Natural killer cell (primary cell): ENCODE measurements around the gene KCTD18. TPM values are rescaled to one million over a fixed set of nuclear protein-coding genes. Genes with fewer than 3 reads are reported as not detected.

Experiments used
- ATAC-seq, 3 donors: fragments of 150-1000 bp in 2 of 3; fragments of 200-7000 bp in 1 of 3; cut with Tn5 transposase; 1 replicate in 1 of 3; 2 replicates in 2 of 3; pipeline ENCODE4 v1.10.0; 2021; ENCODE audit warnings: mild to moderate bottlenecking in 2 of 3, moderate library complexity in 2 of 3
- DNase-seq, 2 donors: peaks; one replicate each; pipeline versions ENCODE4 v3.0.0 to v3.0.0-alpha.2; 2013 to 2021; ENCODE audit warnings: mixed read lengths in 1 of 2
- H3K27ac ChIP-seq: one replicate; pipeline ENCODE4 v1.5.1; 2013; ENCODE audit warnings: mild to moderate bottlenecking, low read length
- H3K27me3 ChIP-seq: one replicate; pipeline ENCODE4 v1.6.1; 2013; ENCODE audit warnings: low read length; ENCODE audit not compliant: control insufficient read depth, insufficient read depth
- H3K36me3 ChIP-seq: one replicate; pipeline ENCODE4 v1.6.1; 2013; ENCODE audit warnings: low read length; ENCODE audit not compliant: control insufficient read depth, insufficient read depth
- H3K4me1 ChIP-seq: one replicate; pipeline ENCODE4 v1.6.1; 2013; ENCODE audit warnings: low read length; ENCODE audit not compliant: control insufficient read depth, insufficient read depth
- H3K4me3 ChIP-seq: one replicate; pipeline ENCODE4 v1.5.1; 2013; ENCODE audit warnings: low read length
- H3K9me3 ChIP-seq: one replicate; pipeline ENCODE4 v1.6.1; 2013; ENCODE audit warnings: low read length; ENCODE audit not compliant: control insufficient read depth, insufficient read depth
- H3K27ac Mint-ChIP-seq, 2 donors: one replicate each; pipeline ENCODE4 v1.8.0; 2022; ENCODE audit warnings: mild to moderate bottlenecking in 2 of 2, mixed read lengths in 2 of 2, moderate library complexity in 1 of 2
- H3K27me3 Mint-ChIP-seq, 2 donors: one replicate each; pipeline ENCODE4 v1.8.0; 2022; ENCODE audit warnings: low read depth in 2 of 2, mixed read lengths in 2 of 2
- H3K36me3 Mint-ChIP-seq: one replicate; pipeline ENCODE4 v1.8.0; 2022; ENCODE audit warnings: mixed read lengths
- H3K4me1 Mint-ChIP-seq, 2 donors: one replicate each; pipeline ENCODE4 v1.8.0; 2022; ENCODE audit warnings: mixed read lengths in 2 of 2
- H3K4me3 Mint-ChIP-seq: one replicate; pipeline ENCODE4 v1.8.0; 2022; ENCODE audit warnings: mild to moderate bottlenecking, moderate library complexity, mixed read lengths
- H3K9me3 Mint-ChIP-seq, 2 donors: one replicate each; pipeline ENCODE4 v1.8.0; 2022; ENCODE audit warnings: mixed read lengths in 2 of 2
- CTCF ChIP-seq: fragments of 200-600 bp; IDR thresholded peaks from one replicate; pipeline ENCODE4 v1.8.0; 2022; ENCODE audit warnings: antibody characterized with exemption
- WGBS: methylation state at CpG from one replicate; pipeline ENCODE4 v1.1.7; 2013; ENCODE audit warnings: missing lambda C conversion rate; ENCODE audit not compliant: insufficient coverage; 5-methylcytosine and 5-hydroxymethylcytosine counted together
- intact Hi-C: fragments of 100-400 bp; cut with micrococcal nuclease; formaldehyde crosslinking; loops from one replicate; pipeline ENCODE4 v1.14.2; 2022
- total RNA-seq, 4 donors: library from RNA; stranded (reverse); fragments of 120-200 nt in 1 of 4; gene quantifications; one replicate each; pipeline versions ENCODE4 v1.2.3 to v1.2.4, GENCODE V29; 2013 to 2022

Gene KCTD18
- total RNA-seq, 3 donors from 2014 or later (not counting 1 experiment from before 2014, with no cell fraction given): 16.1 to 21.3 (median 20.9) TPM

- Histone ChIP-seq H3K27ac (no peak overlapping the region), H3K27me3 (no peaks in the 10 kb centered on the region), H3K9me3 (no peaks in the 10 kb centered on the region), H3K4me3 (no peak overlapping the region), H3K4me1 (no peaks in the 10 kb centered on the region), H3K36me3 (peaks cover 43% of the 10 kb centered on the region)
- ATAC-seq (no peak), DNase-seq (no peak)
- Mint-ChIP-seq H3K27me3 (no peaks in the 10 kb centered on the region), H3K4me3 (no peak overlapping the region), H3K27ac (no peak overlapping the region), H3K9me3 (no peaks in the 10 kb centered on the region), H3K36me3 (peaks cover 23% of the 10 kb centered on the region), H3K4me1 (no peaks in the 10 kb centered on the region)
- TF ChIP-seq CTCF: no peak
- intact Hi-C loops: no loop called here
- WGBS: 98% methylated on average over 22 of the region's 22 CpGs
Measured at GRCh38 chr2:200490001-200490400, 19.9 kb downstream of the KCTD18 start.

- Histone ChIP-seq H3K27ac (no peak overlapping the region), H3K4me3 (no peak overlapping the region), H3K27me3 (no peaks in the 10 kb centered on the region), H3K9me3 (no peaks in the 10 kb centered on the region), H3K4me1 (no peaks in the 10 kb centered on the region), H3K36me3 (peaks cover 30% of the 10 kb centered on the region)
- ATAC-seq (no peak), DNase-seq (no peak)
- Mint-ChIP-seq H3K27me3 (no peaks in the 10 kb centered on the region), H3K4me1 (no peaks in the 10 kb centered on the region), H3K9me3 (no peaks in the 10 kb centered on the region), H3K27ac (no peak overlapping the region), H3K36me3 (peaks cover 23% of the 10 kb centered on the region), H3K4me3 (no peak overlapping the region)
- 96% methylated on average over 4 of the region's 4 CpGs for WGBS
- intact Hi-C loops: no loop called here
- TF ChIP-seq CTCF: no peak
Measured at GRCh38 chr2:200488169-200488568, 21.7 kb downstream of the KCTD18 start.

GRCh38 chr2:200486529-200486928, 23.3 kb downstream of the KCTD18 start:
- intact Hi-C loops: no loop called here
- DNase-seq (no peak), ATAC-seq (no peak)
- no peak overlapping the region for H3K4me3 ChIP-seq
- H3K4me1 Mint-ChIP-seq: no peaks in the 10 kb centered on the region
- no peaks in the 10 kb centered on the region for H3K9me3 Mint-ChIP-seq
- no peak for TF ChIP-seq CTCF
- no peaks in the 10 kb centered on the region for H3K27me3 ChIP-seq
- H3K4me3 Mint-ChIP-seq: no peak overlapping the region
- H3K4me1 ChIP-seq: no peaks in the 10 kb centered on the region
- H3K27ac Mint-ChIP-seq: no peak overlapping the region
- H3K27ac ChIP-seq: no peak overlapping the region
- H3K9me3 ChIP-seq: no peaks in the 10 kb centered on the region
- peaks cover 15% of the 10 kb centered on the region for H3K36me3 ChIP-seq
- no peaks in the 10 kb centered on the region for H3K27me3 Mint-ChIP-seq
- 50% methylated on average over 2 of the region's 2 CpGs for WGBS
- H3K36me3 Mint-ChIP-seq: peaks cover 14% of the 10 kb centered on the region

GRCh38 chr2:200484934-200485333, 24.9 kb downstream of the KCTD18 start:
- Mint-ChIP-seq H3K4me1 (no peaks in the 10 kb centered on the region), H3K27me3 (no peaks in the 10 kb centered on the region), H3K27ac (no peak overlapping the region), H3K4me3 (no peak overlapping the region), H3K9me3 (no peaks in the 10 kb centered on the region), H3K36me3 (peaks cover 6% of the 10 kb centered on the region)
- WGBS: 96% methylated on average over 2 of the region's 3 CpGs
- DNase-seq: no peak
- Histone ChIP-seq H3K4me3 (no peak overlapping the region), H3K36me3 (peaks cover 5% of the 10 kb centered on the region), H3K4me1 (no peaks in the 10 kb centered on the region), H3K27ac (no peak overlapping the region), H3K9me3 (no peaks in the 10 kb centered on the region), H3K27me3 (no peaks in the 10 kb centered on the region)
- ATAC-seq: no peak
- TF ChIP-seq CTCF: no peak
- intact Hi-C loops: no loop called here
